ENCODE measurements around the gene ATP2B3.

ATP2B3 gene

GRCh38 chrX:153537526-153538295, 20.3 kb downstream of the ATP2B3 start:
- peaks cover 42% of the 10 kb centered on the region for H3K27me3 ChIP-seq (ENCODE audit: insufficient read depth, low read length)

GRCh38 chrX:153538424-153538823, 21.0 kb downstream of the ATP2B3 start:
- no peaks in the 10 kb centered on the region for H3K9me3 ChIP-seq (ENCODE audit: low read length)
- no peak overlapping the region for H2AFZ ChIP-seq (ENCODE audit: low read depth, low read length)
- no peaks in the 10 kb centered on the region for H3K4me1 ChIP-seq (ENCODE audit: insufficient read depth, low read length)
- no peak overlapping the region for H3K4me3 ChIP-seq (ENCODE audit: low read length)
- peaks cover 42% of the 10 kb centered on the region for H3K27me3 ChIP-seq (ENCODE audit: insufficient read depth, low read length)
- no peaks in the 10 kb centered on the region for H3K36me3 ChIP-seq (ENCODE audit: insufficient read depth, low read length)

More at GRCh38 chrX:153537526-153538295, 20.3 kb downstream of the ATP2B3 start:
- Histone ChIP-seq H3K36me3 (ENCODE audit: insufficient read depth, low read length) (no peaks in the 10 kb centered on the region), H3K4me1 (ENCODE audit: insufficient read depth, low read length) (no peaks in the 10 kb centered on the region), H2AFZ (ENCODE audit: low read depth, low read length) (no peak overlapping the region), H3K4me3 (ENCODE audit: low read length) (no peak overlapping the region), H3K9me3 (ENCODE audit: low read length) (no peaks in the 10 kb centered on the region)

GRCh38 chrX:153539171-153539978, 21.9 kb downstream of the ATP2B3 start:
- Histone ChIP-seq H3K27me3 (ENCODE audit: insufficient read depth, low read length) (peaks cover 39% of the 10 kb centered on the region), H3K36me3 (ENCODE audit: insufficient read depth, low read length) (no peaks in the 10 kb centered on the region), H3K9me3 (ENCODE audit: low read length) (no peaks in the 10 kb centered on the region), H2AFZ (ENCODE audit: low read depth, low read length) (no peak overlapping the region), H3K4me1 (ENCODE audit: insufficient read depth, low read length) (no peaks in the 10 kb centered on the region), H3K4me3 (ENCODE audit: low read length) (no peak overlapping the region)

- Histone ChIP-seq H3K9me3 (ENCODE audit: low read length) (no peaks in the 10 kb centered on the region), H3K4me1 (ENCODE audit: insufficient read depth, low read length) (no peaks in the 10 kb centered on the region), H3K36me3 (ENCODE audit: insufficient read depth, low read length) (no peaks in the 10 kb centered on the region), H2AFZ (ENCODE audit: low read depth, low read length) (no peak overlapping the region), H3K27me3 (ENCODE audit: insufficient read depth, low read length) (peaks cover 36% of the 10 kb centered on the region), H3K4me3 (ENCODE audit: low read length) (no peak overlapping the region)
These were observed 22.5 kb downstream of the ATP2B3 start for GRCh38 chrX:153539979-153540358.

- H3K4me1 ChIP-seq (ENCODE audit: insufficient read depth, low read length): no peaks in the 10 kb centered on the region
- H3K27me3 ChIP-seq (ENCODE audit: insufficient read depth, low read length): peaks cover 46% of the 10 kb centered on the region
- H2AFZ ChIP-seq (ENCODE audit: low read depth, low read length): no peak overlapping the region
- H3K36me3 ChIP-seq (ENCODE audit: insufficient read depth, low read length): no peaks in the 10 kb centered on the region
- no peaks in the 10 kb centered on the region for H3K9me3 ChIP-seq (ENCODE audit: low read length)
- H3K4me3 ChIP-seq (ENCODE audit: low read length): no peak overlapping the region
These were observed 27.3 kb downstream of the ATP2B3 start for GRCh38 chrX:153544727-153545126.

GRCh38 chrX:153546386-153546785, 28.9 kb downstream of the ATP2B3 start:
- peaks cover 51% of the 10 kb centered on the region for H3K27me3 ChIP-seq (ENCODE audit: insufficient read depth, low read length)
- H3K9me3 ChIP-seq (ENCODE audit: low read length): no peaks in the 10 kb centered on the region
- no peaks in the 10 kb centered on the region for H3K4me1 ChIP-seq (ENCODE audit: insufficient read depth, low read length)
- no peak overlapping the region for H2AFZ ChIP-seq (ENCODE audit: low read depth, low read length)
- H3K36me3 ChIP-seq (ENCODE audit: insufficient read depth, low read length): no peaks in the 10 kb centered on the region
- H3K4me3 ChIP-seq (ENCODE audit: low read length): no peak overlapping the region

GRCh38 chrX:153547195-153547594, 29.8 kb downstream of the ATP2B3 start:
- H3K27me3 ChIP-seq (ENCODE audit: insufficient read depth, low read length): peaks cover 53% of the 10 kb centered on the region
- H3K9me3 ChIP-seq (ENCODE audit: low read length): no peaks in the 10 kb centered on the region
- no peaks in the 10 kb centered on the region for H3K36me3 ChIP-seq (ENCODE audit: insufficient read depth, low read length)
- H3K4me3 ChIP-seq (ENCODE audit: low read length): no peak overlapping the region
- H2AFZ ChIP-seq (ENCODE audit: low read depth, low read length): no peak overlapping the region
- H3K4me1 ChIP-seq (ENCODE audit: insufficient read depth, low read length): no peaks in the 10 kb centered on the region

- H2AFZ ChIP-seq (ENCODE audit: low read depth, low read length): no peak overlapping the region
- H3K36me3 ChIP-seq (ENCODE audit: insufficient read depth, low read length): no peaks in the 10 kb centered on the region
- no peaks in the 10 kb centered on the region for H3K9me3 ChIP-seq (ENCODE audit: low read length)
- no peaks in the 10 kb centered on the region for H3K4me1 ChIP-seq (ENCODE audit: insufficient read depth, low read length)
- H3K27me3 ChIP-seq (ENCODE audit: insufficient read depth, low read length): peaks cover 56% of the 10 kb centered on the region
- no peak overlapping the region for H3K4me3 ChIP-seq (ENCODE audit: low read length)
These were observed 31.8 kb downstream of the ATP2B3 start for GRCh38 chrX:153549231-153549630.

- H3K27me3 ChIP-seq (ENCODE audit: insufficient read depth, low read length): peaks cover 53% of the 10 kb centered on the region
- no peak overlapping the region for H2AFZ ChIP-seq (ENCODE audit: low read depth, low read length)
- H3K4me1 ChIP-seq (ENCODE audit: insufficient read depth, low read length): no peaks in the 10 kb centered on the region
- H3K4me3 ChIP-seq (ENCODE audit: low read length): no peak overlapping the region
- no peaks in the 10 kb centered on the region for H3K9me3 ChIP-seq (ENCODE audit: low read length)
- no peaks in the 10 kb centered on the region for H3K36me3 ChIP-seq (ENCODE audit: insufficient read depth, low read length)
These were observed 32.4 kb downstream of the ATP2B3 start for GRCh38 chrX:153549807-153550206.

- no peaks in the 10 kb centered on the region for H3K4me1 ChIP-seq (ENCODE audit: insufficient read depth, low read length)
- H3K4me3 ChIP-seq (ENCODE audit: low read length): no peak overlapping the region
- H3K27me3 ChIP-seq (ENCODE audit: insufficient read depth, low read length): peaks cover 56% of the 10 kb centered on the region
- H3K36me3 ChIP-seq (ENCODE audit: insufficient read depth, low read length): no peaks in the 10 kb centered on the region
- H3K9me3 ChIP-seq (ENCODE audit: low read length): no peaks in the 10 kb centered on the region
- H2AFZ ChIP-seq (ENCODE audit: low read depth, low read length): no peak overlapping the region
These were observed 33.7 kb downstream of the ATP2B3 start for GRCh38 chrX:153551135-153551534.

GRCh38 chrX:153554519-153555167, 37.2 kb downstream of the ATP2B3 start:
- Histone ChIP-seq H2AFZ (ENCODE audit: low read depth, low read length) (no peak overlapping the region), H3K9me3 (ENCODE audit: low read length) (no peaks in the 10 kb centered on the region), H3K4me3 (ENCODE audit: low read length) (no peak overlapping the region), H3K27me3 (ENCODE audit: insufficient read depth, low read length) (peaks cover 58% of the 10 kb centered on the region), H3K36me3 (ENCODE audit: insufficient read depth, low read length) (no peaks in the 10 kb centered on the region), H3K4me1 (ENCODE audit: insufficient read depth, low read length) (no peaks in the 10 kb centered on the region)

- Histone ChIP-seq H2AFZ (ENCODE audit: low read depth, low read length) (no peak overlapping the region), H3K9me3 (ENCODE audit: low read length) (no peaks in the 10 kb centered on the region), H3K36me3 (ENCODE audit: insufficient read depth, low read length) (no peaks in the 10 kb centered on the region), H3K4me1 (ENCODE audit: insufficient read depth, low read length) (no peaks in the 10 kb centered on the region), H3K4me3 (ENCODE audit: low read length) (no peak overlapping the region), H3K27me3 (ENCODE audit: insufficient read depth, low read length) (peaks cover 53% of the 10 kb centered on the region)
These were observed 39.3 kb downstream of the ATP2B3 start for GRCh38 chrX:153556767-153557166.
